Panc1 (cell line): ENCODE results near the gene CHSY1. TPM values are rescaled to one million over a fixed set of nuclear protein-coding genes. Genes with fewer than 3 reads are reported as not detected.

Experiments used
- ATAC-seq: fragments of 200-7000 bp; cut with Tn5 transposase; 2 replicates; pipeline ENCODE4 v1.9.1; 2020; ENCODE audit warnings: mild to moderate bottlenecking, moderate library complexity
- BruUV-seq: library from RNA; stranded (reverse); fragments of 400-500 nt; replicated peaks from 2 replicates; lab custom pipeline; 2021; lab: Mats Ljungman, UMichigan
- CTCF ChIA-PET: fragments of 300-600 bp; sonication (Branson Sonifier 250); formaldehyde crosslinking; loops from one replicate; lab custom pipeline; 2022; ENCODE audit warnings: antibody characterized with exemption; lab: Charles Lee
- POLR2A ChIA-PET: fragments of 300-600 bp; sonication (Branson Sonifier 250); formaldehyde crosslinking; loops from one replicate; lab custom pipeline; 2022; ENCODE audit warnings: antibody characterized with exemption; lab: Charles Lee
- DNase-seq: peaks from one replicate; pipeline ENCODE4 v3.0.0-alpha.2; 2010; ENCODE audit warnings: low read depth, low spot score
- H3K27ac ChIP-seq: 2 replicates; pipeline ENCODE4 v1.5.1; 2011; ENCODE audit warnings: mild to moderate bottlenecking, low read length, inconsistent platforms
- H3K27me3 ChIP-seq: fragments of 200-500 bp; sonication (Bioruptor generic); 2 replicates; pipeline ENCODE4 v1.6.0; 2014; ENCODE audit warnings: low read length, inconsistent platforms; ENCODE audit not compliant: control insufficient read depth, insufficient read depth
- H3K36me3 ChIP-seq: fragments of 200-500 bp; sonication (Bioruptor generic); 2 replicates; pipeline ENCODE4 v1.5.1; 2014; ENCODE audit warnings: inconsistent platforms, mild to moderate bottlenecking, low read length, moderate library complexity; ENCODE audit not compliant: control insufficient read depth, insufficient read depth
- H3K4me1 ChIP-seq: 2 replicates; pipeline ENCODE4 v1.5.1; 2011; ENCODE audit warnings: inconsistent platforms, mild to moderate bottlenecking, low read length, moderate library complexity; ENCODE audit not compliant: control insufficient read depth, insufficient read depth
- H3K4me3 ChIP-seq, 2 experiments: 2 replicates each; pipeline ENCODE4 v1.5.1; 2011 to 2012; ENCODE audit warnings: low read depth in 2 of 2, low read length in 2 of 2, mild to moderate bottlenecking in 2 of 2, inconsistent platforms in 1 of 2, moderate library complexity in 1 of 2
- H3K9me3 ChIP-seq: fragments of 200-500 bp; sonication (Bioruptor generic); 2 replicates; pipeline ENCODE4 v1.5.1; 2014; ENCODE audit warnings: low read depth, mild to moderate bottlenecking, inconsistent platforms, low read length, moderate library complexity; ENCODE audit not compliant: control insufficient read depth, insufficient read depth
- POLR2AphosphoS5 ChIP-seq: IDR thresholded peaks from 2 replicates; pipeline ENCODE4 v1.6.1; 2012; ENCODE audit warnings: mild to moderate bottlenecking, low read depth, low read length, moderate library complexity
- SIN3A ChIP-seq: IDR thresholded peaks from 2 replicates; pipeline ENCODE4 v1.6.1; 2012; ENCODE audit warnings: low read depth, mild to moderate bottlenecking, low read length, moderate library complexity, borderline replicate concordance; ENCODE audit not compliant: insufficient read depth
- TCF7L2 ChIP-seq: IDR thresholded peaks from 2 replicates; pipeline ENCODE4 v1.6.1; 2011; ENCODE audit warnings: mild to moderate bottlenecking, low read depth, low read length, inconsistent platforms
- in situ Hi-C: cut with HindIII; loops from 2 replicates; pipeline ENCODE4 v1.10.0; 2016; ENCODE audit warnings: low sequenced_read_pairs, low pct_unique_long_range_greater_than_20kb
- intact Hi-C: fragments of 100-400 bp; cut with micrococcal nuclease; formaldehyde crosslinking; loops from one replicate; pipeline ENCODE4 v1.10.0; 2022; ENCODE audit not compliant: unreplicated experiment
- total RNA-seq: library from RNA; stranded (reverse); gene quantifications from one replicate; pipeline ENCODE4 v1.2.1, GENCODE V29; 2021; ENCODE audit not compliant: unreplicated experiment
- TF ChIP-seq, protein P1 (sequence below): fragments of 450-650 bp; IDR thresholded peaks from 2 replicates; pipeline ENCODE4 v1.5.1; 2017; ENCODE audit warnings: mild to moderate bottlenecking
- TF ChIP-seq, protein P2 (sequence below), 2 experiments: IDR thresholded peaks; 2 replicates each; pipeline ENCODE4 v1.6.1; 2011 to 2012; ENCODE audit warnings: low read depth in 2 of 2, control low read depth in 1 of 2, low read length in 1 of 2, mild to moderate bottlenecking in 1 of 2, moderate library complexity in 1 of 2; ENCODE audit not compliant: insufficient read depth in 1 of 2

Gene CHSY1
- total RNA-seq, 1 experiment from 2014 or later, result 50.8 TPM

- POLR2A ChIA-PET, result no interaction called here
- peaks cover 71% of the 10 kb centered on the region for H3K4me1 ChIP-seq
- no peaks in the 10 kb centered on the region for H3K36me3 ChIP-seq
- BruUV-seq, result no TSS peak
- CTCF ChIA-PET, result interaction anchor here (0.6 to 0.7 kb wide), 2 partner anchors 53 to 197 kb away, joined by 3 to 4 read pairs; no protein-coding TSS in a partner anchor
- H3K9me3 ChIP-seq, result no peaks in the 10 kb centered on the region
- intact Hi-C loops (loop anchor here (5.0 kb wide), 1 partner anchor 37 kb away; no protein-coding TSS in a partner anchor), in situ Hi-C loops (no loop called here)
- H3K27me3 ChIP-seq, result no peaks in the 10 kb centered on the region
- no peak overlapping the region for H3K4me3 ChIP-seq
- TF ChIP-seq SIN3A (no peak), POLR2AphosphoS5 (no peak), TCF7L2 (no peak)
- TF ChIP-seq, protein P1, sequence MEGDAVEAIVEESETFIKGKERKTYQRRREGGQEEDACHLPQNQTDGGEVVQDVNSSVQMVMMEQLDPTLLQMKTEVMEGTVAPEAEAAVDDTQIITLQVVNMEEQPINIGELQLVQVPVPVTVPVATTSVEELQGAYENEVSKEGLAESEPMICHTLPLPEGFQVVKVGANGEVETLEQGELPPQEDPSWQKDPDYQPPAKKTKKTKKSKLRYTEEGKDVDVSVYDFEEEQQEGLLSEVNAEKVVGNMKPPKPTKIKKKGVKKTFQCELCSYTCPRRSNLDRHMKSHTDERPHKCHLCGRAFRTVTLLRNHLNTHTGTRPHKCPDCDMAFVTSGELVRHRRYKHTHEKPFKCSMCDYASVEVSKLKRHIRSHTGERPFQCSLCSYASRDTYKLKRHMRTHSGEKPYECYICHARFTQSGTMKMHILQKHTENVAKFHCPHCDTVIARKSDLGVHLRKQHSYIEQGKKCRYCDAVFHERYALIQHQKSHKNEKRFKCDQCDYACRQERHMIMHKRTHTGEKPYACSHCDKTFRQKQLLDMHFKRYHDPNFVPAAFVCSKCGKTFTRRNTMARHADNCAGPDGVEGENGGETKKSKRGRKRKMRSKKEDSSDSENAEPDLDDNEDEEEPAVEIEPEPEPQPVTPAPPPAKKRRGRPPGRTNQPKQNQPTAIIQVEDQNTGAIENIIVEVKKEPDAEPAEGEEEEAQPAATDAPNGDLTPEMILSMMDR, result no peak
- TF ChIP-seq, protein P2, sequence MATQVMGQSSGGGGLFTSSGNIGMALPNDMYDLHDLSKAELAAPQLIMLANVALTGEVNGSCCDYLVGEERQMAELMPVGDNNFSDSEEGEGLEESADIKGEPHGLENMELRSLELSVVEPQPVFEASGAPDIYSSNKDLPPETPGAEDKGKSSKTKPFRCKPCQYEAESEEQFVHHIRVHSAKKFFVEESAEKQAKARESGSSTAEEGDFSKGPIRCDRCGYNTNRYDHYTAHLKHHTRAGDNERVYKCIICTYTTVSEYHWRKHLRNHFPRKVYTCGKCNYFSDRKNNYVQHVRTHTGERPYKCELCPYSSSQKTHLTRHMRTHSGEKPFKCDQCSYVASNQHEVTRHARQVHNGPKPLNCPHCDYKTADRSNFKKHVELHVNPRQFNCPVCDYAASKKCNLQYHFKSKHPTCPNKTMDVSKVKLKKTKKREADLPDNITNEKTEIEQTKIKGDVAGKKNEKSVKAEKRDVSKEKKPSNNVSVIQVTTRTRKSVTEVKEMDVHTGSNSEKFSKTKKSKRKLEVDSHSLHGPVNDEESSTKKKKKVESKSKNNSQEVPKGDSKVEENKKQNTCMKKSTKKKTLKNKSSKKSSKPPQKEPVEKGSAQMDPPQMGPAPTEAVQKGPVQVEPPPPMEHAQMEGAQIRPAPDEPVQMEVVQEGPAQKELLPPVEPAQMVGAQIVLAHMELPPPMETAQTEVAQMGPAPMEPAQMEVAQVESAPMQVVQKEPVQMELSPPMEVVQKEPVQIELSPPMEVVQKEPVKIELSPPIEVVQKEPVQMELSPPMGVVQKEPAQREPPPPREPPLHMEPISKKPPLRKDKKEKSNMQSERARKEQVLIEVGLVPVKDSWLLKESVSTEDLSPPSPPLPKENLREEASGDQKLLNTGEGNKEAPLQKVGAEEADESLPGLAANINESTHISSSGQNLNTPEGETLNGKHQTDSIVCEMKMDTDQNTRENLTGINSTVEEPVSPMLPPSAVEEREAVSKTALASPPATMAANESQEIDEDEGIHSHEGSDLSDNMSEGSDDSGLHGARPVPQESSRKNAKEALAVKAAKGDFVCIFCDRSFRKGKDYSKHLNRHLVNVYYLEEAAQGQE (IDR thresholded peaks at IDR 0.05; ENCODE audit: insufficient read depth in 1 of 2, low read depth in 2 of 2, low read length in 1 of 2), result no peak
- ATAC-seq (no peak), DNase-seq (no peak)
- peak overlapping the region; percentile 49; the same call in 1 of the 2 replicates for H3K27ac ChIP-seq
These were observed 46.9 kb downstream of the CHSY1 start for GRCh38 chr15:101204739-101205535.

GRCh38 chr15:101203607-101204189, 48.1 kb downstream of the CHSY1 start:
- intact Hi-C loops, result no loop called here
- peaks cover 71% of the 10 kb centered on the region for H3K4me1 ChIP-seq
- ATAC-seq (no peak), DNase-seq (no peak)
- no TSS peak for BruUV-seq
- in situ Hi-C loops, result no loop called here
- ChIA-PET CTCF (no interaction called here), POLR2A (interaction anchor here (0.6 kb wide), 1 partner anchor 22 kb away, joined by 3 read pairs; no protein-coding TSS in a partner anchor)
- H3K27ac ChIP-seq, result peak overlapping the region; percentile 39; the same call in 1 of the 2 replicates
- H3K9me3 ChIP-seq, result no peaks in the 10 kb centered on the region
- no peak overlapping the region for H3K4me3 ChIP-seq
- H3K27me3 ChIP-seq, result no peaks in the 10 kb centered on the region
- TF ChIP-seq SIN3A (no peak), TCF7L2 (no peak), POLR2AphosphoS5 (no peak)
- TF ChIP-seq, protein P2 (IDR thresholded peaks at IDR 0.05; ENCODE audit: insufficient read depth in 1 of 2, low read depth in 2 of 2, low read length in 1 of 2), result no peak
- TF ChIP-seq, protein P1, result no peak
- no peaks in the 10 kb centered on the region for H3K36me3 ChIP-seq
